Epithelial cell of esophagus (primary cell): ENCODE measurements around the gene SLC16A4.

Source experiments
- DNase-seq: peaks from one replicate; pipeline ENCODE4 v3.0.0; 2010; ENCODE audit warnings: low read depth
- H3K4me3 ChIP-seq: 2 replicates; pipeline ENCODE4 v1.5.1; 2011; ENCODE audit warnings: mild to moderate bottlenecking, low read length, control low read depth
- CTCF ChIP-seq: IDR thresholded peaks from 2 replicates; pipeline ENCODE4 v1.5.1; 2011; ENCODE audit warnings: low read depth, mild to moderate bottlenecking, low read length, control low read depth, inconsistent platforms; ENCODE audit not compliant: insufficient read depth; ENCODE audit errors: missing control alignments

Gene SLC16A4

GRCh38 chr1:110360431-110360830, 30.4 kb downstream of the SLC16A4 start:
- no peak overlapping the region for H3K4me3 ChIP-seq
- peak; percentile 48 for DNase-seq
- TF ChIP-seq CTCF, result no peak

GRCh38 chr1:110356379-110356778, 34.4 kb downstream of the SLC16A4 start:
- no peak for TF ChIP-seq CTCF
- no peak overlapping the region for H3K4me3 ChIP-seq
- DNase-seq, result peak; percentile 53

GRCh38 chr1:110355321-110355720, 35.5 kb downstream of the SLC16A4 start:
- TF ChIP-seq CTCF, result no peak
- DNase-seq, result no peak

GRCh38 chr1:110350360-110350759, 40.5 kb downstream of the SLC16A4 start:
- DNase-seq, result no peak
- no peak for TF ChIP-seq CTCF
- no peak overlapping the region for H3K4me3 ChIP-seq

More at GRCh38 chr1:110355321-110355720, 35.5 kb downstream of the SLC16A4 start:
- H3K4me3 ChIP-seq, result no peak overlapping the region

- no peak for DNase-seq
- TF ChIP-seq CTCF, result no peak
- H3K4me3 ChIP-seq, result no peak overlapping the region
Measured at GRCh38 chr1:110348771-110349170, 42.1 kb downstream of the SLC16A4 start.

- H3K4me3 ChIP-seq, result no peak overlapping the region
- no peak for TF ChIP-seq CTCF
- DNase-seq, result no peak
Measured at GRCh38 chr1:110348050-110348449, 42.8 kb downstream of the SLC16A4 start.

- DNase-seq, result no peak
- no peak for TF ChIP-seq CTCF
- H3K4me3 ChIP-seq, result no peak overlapping the region
Measured at GRCh38 chr1:110347182-110347893, 43.5 kb downstream of the SLC16A4 start.
